ENCODE results near the gene SLC9C1.

Gene SLC9C1

GRCh38 chr3:112304611-112305010, 10.6 kb upstream of the SLC9C1 start:
- DNase-seq: no peak

- peak; percentile 35 for DNase-seq
Measured at GRCh38 chr3:112303764-112304325, 9.8 kb upstream of the SLC9C1 start.

GRCh38 chr3:112302881-112303763, 9.1 kb upstream of the SLC9C1 start:
- DNase-seq: peak; percentile 27

DNA sequence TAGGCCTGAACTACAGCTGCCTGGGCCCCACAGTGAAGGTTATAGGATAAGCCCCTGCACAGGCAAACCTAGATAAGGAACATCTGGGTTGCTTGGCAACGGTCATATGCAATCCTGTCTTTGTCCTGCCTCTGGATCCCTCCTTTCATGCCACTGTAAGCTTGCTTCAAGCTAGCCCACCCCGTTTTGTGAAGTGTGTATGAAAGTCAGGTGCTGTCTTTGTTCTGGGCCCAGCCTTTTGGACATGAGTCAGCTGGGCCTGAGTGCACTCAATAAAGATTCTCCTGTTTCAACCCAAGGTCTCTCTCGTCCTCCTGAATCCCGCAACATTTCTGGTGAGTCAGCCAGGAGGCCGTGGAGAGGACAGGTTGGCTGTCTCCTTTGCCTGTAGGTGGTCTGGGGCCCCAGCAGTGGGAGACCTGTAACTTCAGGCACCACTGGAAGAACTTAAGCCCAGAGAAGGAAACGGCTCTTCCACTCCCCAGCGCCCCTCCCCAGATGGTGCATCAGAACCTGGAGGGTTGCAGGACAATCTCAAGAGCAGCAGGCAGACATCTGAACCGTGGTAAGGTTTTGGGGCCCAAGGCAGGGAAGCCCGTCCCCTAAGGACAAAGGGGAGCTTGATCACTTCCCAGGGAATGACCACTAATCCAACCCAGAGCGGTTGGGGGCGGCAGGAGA, 8.3 kb upstream of the SLC9C1 start:
- no peak for DNase-seq

DNA sequence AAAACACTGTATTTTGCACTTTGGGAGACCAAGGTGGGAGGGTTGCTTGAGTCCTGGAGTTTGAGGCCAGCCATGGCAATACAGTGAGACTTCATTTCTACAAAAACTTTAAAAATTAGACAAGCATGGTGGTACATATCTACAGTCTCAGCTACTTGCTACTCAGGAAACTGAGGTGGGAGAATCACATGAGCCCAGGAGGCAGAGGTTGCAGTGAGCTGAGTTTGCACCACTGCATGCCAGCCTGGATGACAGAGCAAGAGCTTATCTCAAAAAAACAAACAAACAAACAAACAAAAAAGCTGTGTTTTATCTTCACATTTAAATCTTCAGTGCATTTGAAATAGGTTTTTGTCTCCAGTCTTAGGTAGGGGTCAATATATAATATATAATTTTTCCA, 4.8 kb upstream of the SLC9C1 start:
- DNase-seq: peak; percentile 10

GRCh38 chr3:112297714-112298113, 3.7 kb upstream of the SLC9C1 start:
- no peak for DNase-seq

DNA sequence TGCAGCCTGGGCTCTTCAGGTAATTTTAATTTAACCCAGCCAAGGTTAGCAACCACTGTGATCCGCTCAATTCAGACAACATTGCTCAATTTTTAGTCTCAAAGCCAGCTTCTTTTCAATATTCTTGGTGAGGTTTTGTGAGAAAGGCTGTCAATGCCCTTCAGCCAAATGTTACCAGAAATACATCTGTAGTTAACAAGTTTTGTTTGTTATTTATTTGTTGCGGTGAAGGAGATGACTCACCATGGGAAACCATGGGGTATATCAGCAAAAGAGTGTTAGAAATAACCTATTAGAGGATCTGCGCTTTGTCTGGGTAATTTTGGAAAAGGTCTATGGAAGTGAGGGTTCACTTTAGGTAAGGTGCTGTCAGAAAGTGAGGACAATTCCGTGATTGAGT, 5.0 kb downstream of the SLC9C1 start:
- no peak for DNase-seq

DNA sequence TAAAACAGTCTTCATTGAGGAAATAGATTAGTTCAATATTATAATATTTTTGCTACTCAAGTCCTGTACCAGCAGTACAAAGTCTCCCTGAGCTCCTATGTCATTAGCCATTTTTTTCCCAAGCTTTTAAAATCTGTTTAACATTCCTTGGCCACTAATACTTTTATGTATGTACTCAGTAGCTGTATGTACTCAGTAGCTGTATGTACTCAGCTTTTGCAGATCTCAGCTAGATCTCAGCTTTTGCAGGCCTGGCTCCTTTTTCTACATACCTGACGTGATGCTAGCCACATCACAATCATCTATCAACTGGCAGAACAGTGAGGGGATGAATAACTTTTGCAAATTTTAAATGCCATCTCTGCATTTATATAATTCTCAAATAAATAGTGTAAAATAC, 13.8 kb downstream of the SLC9C1 start:
- DNase-seq: no peak

GRCh38 chr3:112273536-112273935, 20.5 kb downstream of the SLC9C1 start:
- no peak for DNase-seq

DNA sequence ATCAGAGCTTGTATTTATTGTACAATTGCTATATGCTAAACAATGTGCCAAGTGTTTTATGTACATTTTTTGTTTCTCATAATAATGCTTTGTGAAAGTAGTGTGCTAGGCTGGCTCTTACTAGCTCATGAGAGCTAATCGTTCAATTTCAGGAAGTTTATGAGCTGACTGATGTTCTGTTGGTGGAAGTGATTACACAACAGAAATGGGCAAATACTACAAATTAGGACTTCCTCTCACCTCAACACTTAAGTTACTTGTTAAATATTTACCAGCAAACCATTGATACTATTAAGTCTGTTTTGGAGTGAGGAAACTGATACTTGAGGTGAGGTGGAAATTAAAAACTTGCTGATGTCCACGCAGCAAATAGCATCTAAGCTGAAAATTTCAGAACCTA, 32.3 kb downstream of the SLC9C1 start:
- no peak for DNase-seq

GRCh38 chr3:112260563-112260962, 33.5 kb downstream of the SLC9C1 start:
- DNase-seq: no peak

- no peak for DNase-seq
Measured at GRCh38 chr3:112253301-112253971, 40.6 kb downstream of the SLC9C1 start.

DNA sequence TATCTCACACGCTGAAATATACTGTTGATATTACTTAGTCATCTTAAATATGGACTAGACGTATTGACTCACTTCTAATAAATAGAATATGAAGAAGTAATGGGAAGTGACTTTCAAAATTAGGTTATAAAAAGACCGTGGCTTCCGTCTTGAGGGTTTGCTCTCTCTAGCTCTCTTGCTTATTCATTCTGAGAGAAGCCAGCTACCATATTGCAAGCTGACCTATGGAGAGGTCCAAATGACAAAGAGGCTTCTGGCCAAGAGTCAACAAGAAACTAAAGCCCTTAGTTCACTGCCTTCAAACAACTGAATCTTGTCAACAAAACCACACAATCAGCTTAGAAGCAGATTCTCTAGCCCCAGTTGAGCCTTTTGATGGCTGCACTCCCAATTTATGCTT, 46.1 kb downstream of the SLC9C1 start:
- DNase-seq: no peak

- DNase-seq: no peak
Measured at GRCh38 chr3:112247350-112247749, 46.7 kb downstream of the SLC9C1 start.

DNA sequence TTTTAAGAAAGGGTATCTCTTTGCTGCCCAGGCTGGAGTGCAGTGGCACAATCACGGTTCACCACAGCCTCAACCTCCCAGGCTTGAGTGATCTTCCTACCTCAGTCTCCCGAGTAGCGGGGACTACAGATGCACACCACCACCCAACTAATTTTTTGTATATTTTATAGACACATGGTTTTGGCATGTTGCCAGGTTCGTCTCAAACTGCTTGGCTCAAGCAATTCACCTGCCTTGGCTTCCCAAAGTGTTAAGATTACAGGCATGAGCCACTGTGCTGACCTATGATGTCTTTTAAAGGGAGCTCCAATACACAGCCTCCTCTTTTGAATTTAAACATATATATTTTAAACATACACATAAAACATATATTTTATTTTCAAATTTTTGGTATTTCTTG, 60.9 kb downstream of the SLC9C1 start:
- no peak for DNase-seq

DNA sequence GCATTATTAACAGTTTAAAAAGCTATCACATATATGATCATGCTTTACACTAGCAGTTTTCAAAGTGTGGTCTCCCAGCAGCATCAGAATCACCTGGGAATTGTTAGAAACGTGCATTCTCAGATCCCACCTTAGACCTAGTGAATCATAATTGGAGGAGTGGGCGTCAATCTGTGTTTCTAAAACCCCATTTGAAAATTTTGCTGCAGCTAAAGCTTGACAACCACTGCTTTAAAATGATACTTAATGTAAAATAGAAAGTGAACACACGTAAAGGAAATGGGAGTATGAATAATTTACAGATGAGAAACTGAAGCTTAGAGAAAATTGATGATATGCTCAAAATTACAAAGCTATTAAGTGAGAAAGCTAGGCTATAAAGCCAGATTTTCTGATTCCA, 62.3 kb downstream of the SLC9C1 start:
- no peak for DNase-seq

DNA sequence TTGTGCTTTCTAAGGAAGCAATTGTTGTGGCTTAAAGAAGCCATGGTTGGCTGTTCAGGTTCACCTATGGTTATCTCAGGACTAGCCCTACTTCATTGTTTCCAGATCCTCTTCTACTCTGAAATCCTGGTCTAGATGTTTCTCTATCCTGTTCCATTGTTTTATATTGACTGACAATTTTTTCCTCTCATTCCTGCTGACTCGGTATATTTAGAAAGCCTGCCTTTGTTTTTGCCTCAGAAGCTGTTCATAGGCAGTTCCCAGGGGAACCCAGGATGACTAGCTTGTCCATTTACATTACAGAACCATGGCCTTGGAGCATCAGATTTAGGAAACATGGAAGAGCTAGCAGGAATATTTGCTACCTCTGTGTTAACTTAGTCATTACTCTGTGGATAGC, 64.0 kb downstream of the SLC9C1 start:
- no peak for DNase-seq

DNA sequence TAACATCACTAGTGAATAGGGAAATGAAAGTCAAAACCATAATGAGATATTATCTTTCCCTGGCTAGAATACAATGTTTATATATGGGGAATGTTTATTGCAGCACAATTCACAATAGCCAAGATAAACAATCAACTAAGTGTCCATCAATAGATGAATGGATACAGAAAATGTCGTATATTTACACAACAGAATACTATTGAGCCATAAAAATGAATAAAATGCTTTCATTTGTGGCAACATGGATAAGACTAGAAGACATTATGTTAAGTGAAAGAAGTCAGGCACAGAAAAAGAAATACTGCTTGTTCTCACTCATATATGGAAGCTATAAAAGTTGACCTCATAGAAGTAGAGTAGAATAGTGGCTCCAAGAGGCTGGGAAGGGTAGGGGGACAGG, 65.2 kb downstream of the SLC9C1 start:
- DNase-seq: no peak

- DNase-seq: no peak
Measured at GRCh38 chr3:112200317-112200666, 93.7 kb downstream of the SLC9C1 start.

DNA sequence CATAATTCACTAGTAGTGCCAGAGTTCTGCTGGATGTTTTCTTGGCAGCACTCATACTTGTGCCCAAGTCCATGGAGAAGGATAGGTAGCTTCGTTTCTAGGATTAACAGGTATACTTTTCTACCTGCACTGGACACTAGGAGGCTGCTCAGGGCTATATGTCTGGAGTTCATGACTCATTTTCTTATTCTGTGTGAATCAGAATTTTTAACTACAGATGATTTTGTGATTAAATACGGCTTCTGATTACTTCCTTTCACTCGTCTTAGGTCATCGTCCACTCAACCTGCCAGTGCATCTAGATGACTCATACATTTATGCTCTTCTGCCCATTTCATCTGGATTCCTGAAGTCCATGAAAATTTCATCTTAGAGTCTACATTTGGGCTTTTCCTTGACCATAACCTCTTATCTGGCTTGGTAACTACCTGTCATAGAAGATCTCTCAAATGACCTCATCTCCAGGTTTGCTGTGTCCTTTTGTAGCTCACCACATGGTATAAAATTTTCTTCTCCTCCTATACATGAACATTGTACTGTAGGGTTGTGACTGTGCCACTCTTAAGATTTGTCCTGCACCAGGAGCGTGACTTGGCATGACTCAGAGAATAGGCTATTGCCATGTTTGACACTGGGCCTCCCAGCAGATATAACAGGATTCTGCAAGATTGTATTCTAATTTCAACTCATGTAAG, 94.2 kb downstream of the SLC9C1 start:
- DNase-seq: no peak

GRCh38 chr3:112197131-112197530, 96.9 kb downstream of the SLC9C1 start:
- no peak for DNase-seq

DNA sequence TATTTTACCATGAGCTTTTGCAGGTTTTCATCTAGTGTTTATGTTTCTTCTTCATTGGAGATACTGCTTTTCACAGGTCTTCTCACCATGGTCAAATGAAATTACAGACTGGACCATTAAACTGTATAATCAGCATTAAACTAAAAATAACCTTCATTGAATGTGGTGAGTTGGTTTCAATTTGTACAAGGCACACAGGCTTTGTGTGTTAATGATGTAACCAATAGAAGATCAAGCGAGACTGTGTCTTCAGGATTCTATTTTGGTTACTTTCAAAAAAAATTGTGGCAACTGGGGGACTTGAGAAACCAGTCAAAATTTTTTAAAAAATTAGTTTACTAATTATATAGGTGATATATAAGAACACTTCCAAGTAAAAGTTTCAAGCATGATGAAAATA, 106.7 kb downstream of the SLC9C1 start:
- no peak for DNase-seq
